DOHH2 (cell line): ENCODE measurements around the gene METTL26.
A peak's percentile ranks its signal among the peaks of the same experiment; 100 is the strongest.

Source experiments
- H3F3A ChIP-seq: fragments of 200-600 bp; sonication (generic), shearing (Covaris generic); 2 replicates; pipeline ENCODE4 v1.6.0; 2016; ENCODE audit warnings: antibody characterized with exemption, mild to moderate bottlenecking; ENCODE audit not compliant: control insufficient read depth, insufficient read depth
- H3K27ac ChIP-seq: fragments of 200-600 bp; sonication (generic); 2 replicates; pipeline ENCODE4 v1.5.1; 2014; ENCODE audit warnings: low read depth, mild to moderate bottlenecking, low read length, moderate library complexity
- H3K27me3 ChIP-seq: fragments of 200-600 bp; sonication (generic); 2 replicates; pipeline ENCODE4 v1.6.1; 2014; ENCODE audit warnings: mild to moderate bottlenecking, low read length, mixed read lengths; ENCODE audit not compliant: control insufficient read depth
- H3K36me3 ChIP-seq: fragments of 200-600 bp; sonication (generic); 2 replicates; pipeline ENCODE4 v1.6.1; 2014; ENCODE audit warnings: mild to moderate bottlenecking, low read length, moderate library complexity, mixed read lengths; ENCODE audit not compliant: control insufficient read depth
- H3K4me1 ChIP-seq: fragments of 200-600 bp; sonication (generic); 2 replicates; pipeline ENCODE4 v1.6.1; 2014; ENCODE audit warnings: mild to moderate bottlenecking, low read length, mixed read lengths; ENCODE audit not compliant: control insufficient read depth
- H3K4me2 ChIP-seq: fragments of 200-600 bp; sonication (generic); 2 replicates; pipeline ENCODE4 v1.6.0; 2014; ENCODE audit warnings: mild to moderate bottlenecking, low read length, moderate library complexity
- H3K4me3 ChIP-seq: fragments of 200-600 bp; sonication (generic); 2 replicates; pipeline ENCODE4 v1.5.1; 2014; ENCODE audit warnings: mild to moderate bottlenecking, low read length, mixed read lengths
- H3K79me2 ChIP-seq: fragments of 200-600 bp; sonication (generic); 2 replicates; pipeline ENCODE4 v1.6.1; 2014; ENCODE audit warnings: mild to moderate bottlenecking, low read length, mixed read lengths; ENCODE audit not compliant: control insufficient read depth
- H3K9me2 ChIP-seq: fragments of 200-600 bp; sonication (generic); replicated peaks from 2 replicates; pipeline ENCODE4 v1.6.1; 2014; ENCODE audit warnings: mild to moderate bottlenecking, low read length, mixed read lengths; ENCODE audit not compliant: control insufficient read depth
- H3K9me3 ChIP-seq: fragments of 200-600 bp; sonication (generic); 2 replicates; pipeline ENCODE4 v1.6.1; 2014; ENCODE audit warnings: antibody characterized with exemption, low read length, mixed read lengths; ENCODE audit not compliant: control insufficient read depth, insufficient read depth
- H4K20me1 ChIP-seq: fragments of 200-600 bp; sonication (generic); 2 replicates; pipeline ENCODE4 v1.6.0; 2014; ENCODE audit warnings: low read depth, mild to moderate bottlenecking, antibody characterized with exemption, low read length, moderate library complexity; ENCODE audit not compliant: control insufficient read depth, insufficient read depth
- CTCF ChIP-seq: fragments of 200-600 bp; sonication (generic); IDR thresholded peaks from one replicate; pipeline ENCODE4 v1.5.1; 2014; ENCODE audit warnings: antibody characterized with exemption, mild to moderate bottlenecking, low read depth, low read length; ENCODE audit not compliant: poor library complexity, severe bottlenecking
- EZH2phosphoT487 ChIP-seq: fragments of 200-600 bp; sonication (generic); IDR thresholded peaks from 2 replicates; pipeline ENCODE4 v1.6.1; 2017; ENCODE audit warnings: borderline replicate concordance, mild to moderate bottlenecking, antibody characterized with exemption, low read length, moderate library complexity, mixed read lengths

The METTL26 gene

DNA sequence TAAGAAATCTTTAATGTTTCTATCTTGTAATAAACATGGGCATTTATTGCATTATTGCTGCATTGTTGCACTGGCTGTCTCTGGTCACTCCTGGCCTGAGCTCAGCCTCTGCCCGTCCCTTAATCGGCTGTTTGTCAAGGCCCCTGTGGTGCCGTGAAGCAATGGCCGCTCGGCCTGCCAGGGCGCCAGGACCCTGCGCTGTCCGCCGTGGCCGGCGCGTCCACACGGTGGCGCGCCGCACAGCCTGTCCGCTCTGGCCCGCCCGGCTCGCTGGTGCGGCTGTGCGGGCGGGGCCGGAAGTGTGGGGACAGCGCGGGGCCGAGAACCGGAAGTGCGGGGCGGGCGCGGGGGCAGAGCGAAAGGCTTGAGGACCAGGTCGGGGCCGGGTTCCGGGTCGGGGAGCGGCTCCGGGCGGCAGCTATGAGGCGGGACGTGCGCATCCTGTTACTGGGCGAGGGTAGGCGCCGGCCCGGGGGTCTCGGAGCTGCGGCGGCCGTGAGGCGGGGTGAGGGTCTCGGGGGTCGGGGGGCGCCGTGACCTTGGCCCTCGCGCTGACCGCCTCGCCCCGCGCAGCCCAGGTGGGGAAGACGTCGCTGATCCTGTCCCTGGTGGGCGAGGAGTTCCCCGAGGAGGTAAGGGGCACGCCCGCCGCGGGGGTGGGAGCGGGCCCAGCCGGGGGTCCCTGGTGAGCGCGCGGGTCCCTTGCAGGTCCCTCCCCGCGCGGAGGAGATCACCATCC lies 31.8 kb upstream of the METTL26 start, which contains the start of gene RHOT2:
TSS of gene RHOT2 (plus strand) at position 353 of the 739 bp plus-strand sequence. CDS start at position 421, 68 bp downstream.
- peaks cover 13% of the 10 kb centered on the region for H3K4me1 ChIP-seq
- no peaks in the 10 kb centered on the region for H4K20me1 ChIP-seq
- H3K36me3 ChIP-seq: peaks cover 71% of the 10 kb centered on the region

GRCh38 chr16:667113-667779 lies 31.1 kb upstream of the METTL26 start:
- Histone ChIP-seq H3K4me3 (peak overlapping the region; percentile 98), H3K27ac (peak overlapping the region; percentile 20; the same call in 1 of the 2 replicates)
- TF ChIP-seq EZH2phosphoT487: no peak
- no peak for TF ChIP-seq CTCF

More for the DNA sequence above, 31.8 kb upstream of the METTL26 start, which contains the start of gene RHOT2:
- Histone ChIP-seq H3K27ac (peak within 1 kb of the TSS; percentile 56), H3K79me2 (peaks cover 25% of the 10 kb centered on the region), H3K4me2 (peak within 1 kb of the TSS; percentile 97), H3K27me3 (no peaks in the 10 kb centered on the region), H3F3A (0 out of 2 replicates have a peak, but pooled peaks cover 2% of the 10 kb centered on the region), H3K4me3 (peak within 1 kb of the TSS; percentile 98), H3K9me3 (no peaks in the 10 kb centered on the region), H3K9me2 (no peaks in the 10 kb centered on the region)
- TF ChIP-seq EZH2phosphoT487 (no peak), CTCF (peak; percentile 89)

GRCh38 chr16:666572-666971 lies 30.5 kb upstream of the METTL26 start:
- Histone ChIP-seq H3K9me2 (no peaks in the 10 kb centered on the region), H3K4me2 (no peak overlapping the region), H3K36me3 (peaks cover 72% of the 10 kb centered on the region), H3F3A (0 out of 2 replicates have a peak, but pooled peaks cover 2% of the 10 kb centered on the region), H4K20me1 (no peaks in the 10 kb centered on the region), H3K4me1 (peaks cover 13% of the 10 kb centered on the region), H3K27me3 (no peaks in the 10 kb centered on the region), H3K9me3 (no peaks in the 10 kb centered on the region), H3K79me2 (peaks cover 25% of the 10 kb centered on the region), H3K27ac (no peak overlapping the region), H3K4me3 (no peak overlapping the region)
- TF ChIP-seq EZH2phosphoT487: no peak
- TF ChIP-seq CTCF: no peak

More at GRCh38 chr16:667113-667779, 31.1 kb upstream of the METTL26 start:
- H3K9me2 ChIP-seq: no peaks in the 10 kb centered on the region
- H3K9me3 ChIP-seq: no peaks in the 10 kb centered on the region
- H3K4me2 ChIP-seq: peak overlapping the region; percentile 97
- no peaks in the 10 kb centered on the region for H4K20me1 ChIP-seq
- peaks cover 13% of the 10 kb centered on the region for H3K4me1 ChIP-seq
- H3F3A ChIP-seq: 0 out of 2 replicates have a peak, but pooled peaks cover 2% of the 10 kb centered on the region
- no peaks in the 10 kb centered on the region for H3K27me3 ChIP-seq
- peaks cover 25% of the 10 kb centered on the region for H3K79me2 ChIP-seq
- peaks cover 71% of the 10 kb centered on the region for H3K36me3 ChIP-seq
